HG03565 (cell line): ENCODE results near the gene SCNN1A.

Experiments
- ATAC-seq: cut with Tn5 transposase; IDR thresholded peaks from one replicate; pipeline ENCODE4 v1.9.1; 2021; ENCODE audit warnings: mild to moderate bottlenecking, moderate library complexity; ENCODE audit not compliant: unreplicated experiment

The SCNN1A gene

DNA sequence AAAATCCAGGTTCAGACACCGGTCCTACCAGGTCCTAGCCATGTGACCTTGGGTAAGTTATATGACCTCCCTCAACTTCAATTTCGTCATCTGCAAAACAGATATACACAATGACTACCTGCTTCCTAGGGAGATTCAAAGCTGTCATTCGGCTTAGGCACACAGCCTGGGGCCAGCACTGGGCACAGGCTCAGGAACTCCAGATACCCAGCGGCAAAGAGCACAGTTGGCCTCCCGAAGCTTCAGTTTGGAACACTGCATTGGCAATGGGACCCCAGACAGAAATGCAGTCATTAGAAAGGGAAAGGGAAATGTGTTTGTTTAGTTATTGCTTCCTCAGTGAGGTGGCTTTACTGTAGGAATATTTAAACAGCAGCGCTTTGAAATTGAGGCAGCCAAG, 53.5 kb downstream of the SCNN1A start:
- no peak for ATAC-seq

DNA sequence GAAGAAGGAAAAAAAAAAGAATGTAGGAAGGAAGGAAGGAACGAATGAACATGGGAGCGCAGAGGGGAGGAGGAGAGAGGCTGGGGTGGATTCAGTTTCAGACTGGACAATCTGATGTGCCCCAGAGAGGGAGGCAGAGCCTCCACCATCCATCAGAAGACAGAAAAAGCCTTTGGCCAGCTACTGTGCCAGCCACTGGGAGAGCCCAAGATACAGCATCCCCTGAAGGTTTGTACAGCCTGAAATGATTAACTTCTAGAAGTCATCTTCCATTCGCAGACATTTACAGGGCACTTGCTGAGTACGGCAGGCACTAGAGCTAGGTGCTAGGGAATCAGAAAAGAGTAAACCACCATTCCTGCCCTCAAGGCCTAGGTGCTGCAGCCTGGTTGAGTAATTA, 55.9 kb downstream of the SCNN1A start:
- ATAC-seq, result no peak

- no peak for ATAC-seq
These were observed 56.9 kb downstream of the SCNN1A start for GRCh38 chr12:6318440-6318879.

GRCh38 chr12:6317693-6318439, 57.5 kb downstream of the SCNN1A start:
- ATAC-seq, result no peak

GRCh38 chr12:6316921-6317692, 58.3 kb downstream of the SCNN1A start:
- ATAC-seq, result no peak

GRCh38 chr12:6315704-6316597, 59.4 kb downstream of the SCNN1A start:
- no peak for ATAC-seq

DNA sequence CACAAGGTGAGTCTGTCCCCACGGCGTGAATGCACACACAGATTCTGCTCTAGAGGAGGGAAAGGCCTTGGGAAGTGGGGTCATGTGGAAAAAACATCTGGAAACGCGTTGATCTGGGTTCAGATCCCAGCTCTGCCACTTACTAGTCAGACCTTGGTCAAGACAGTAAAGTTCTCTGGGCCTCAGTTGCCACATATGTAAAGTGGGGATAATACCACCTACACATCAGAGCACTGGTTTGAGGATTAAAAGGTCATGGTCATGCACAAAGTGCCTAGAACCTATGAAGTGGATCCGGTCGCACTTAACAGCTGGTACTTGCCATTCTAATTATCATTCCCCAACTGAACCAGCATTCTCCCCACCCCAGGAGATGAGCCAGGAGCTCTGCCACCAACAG, 60.2 kb downstream of the SCNN1A start:
- ATAC-seq, result no peak

DNA sequence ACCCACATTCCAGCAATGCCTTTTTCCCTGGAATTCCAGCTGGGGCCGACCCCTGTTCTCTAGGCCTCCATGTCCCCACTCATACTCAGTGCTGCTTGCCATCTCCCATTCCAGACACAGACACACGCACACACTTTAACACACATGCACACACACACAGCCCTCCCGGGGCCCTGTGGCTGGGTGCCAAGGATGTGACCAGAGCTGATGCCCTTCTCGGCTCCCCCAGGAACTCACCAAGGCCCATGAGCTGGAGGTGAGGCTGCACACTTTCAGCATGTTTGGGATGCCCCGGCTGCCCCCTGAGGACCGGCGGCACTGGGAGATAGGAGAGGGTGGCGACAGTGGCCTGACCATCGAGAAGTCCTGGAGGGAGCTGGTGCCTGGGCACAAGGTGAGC, 60.6 kb downstream of the SCNN1A start:
- ATAC-seq, result no peak

- no peak for ATAC-seq
These were observed 61.9 kb downstream of the SCNN1A start for GRCh38 chr12:6313326-6313940.

DNA sequence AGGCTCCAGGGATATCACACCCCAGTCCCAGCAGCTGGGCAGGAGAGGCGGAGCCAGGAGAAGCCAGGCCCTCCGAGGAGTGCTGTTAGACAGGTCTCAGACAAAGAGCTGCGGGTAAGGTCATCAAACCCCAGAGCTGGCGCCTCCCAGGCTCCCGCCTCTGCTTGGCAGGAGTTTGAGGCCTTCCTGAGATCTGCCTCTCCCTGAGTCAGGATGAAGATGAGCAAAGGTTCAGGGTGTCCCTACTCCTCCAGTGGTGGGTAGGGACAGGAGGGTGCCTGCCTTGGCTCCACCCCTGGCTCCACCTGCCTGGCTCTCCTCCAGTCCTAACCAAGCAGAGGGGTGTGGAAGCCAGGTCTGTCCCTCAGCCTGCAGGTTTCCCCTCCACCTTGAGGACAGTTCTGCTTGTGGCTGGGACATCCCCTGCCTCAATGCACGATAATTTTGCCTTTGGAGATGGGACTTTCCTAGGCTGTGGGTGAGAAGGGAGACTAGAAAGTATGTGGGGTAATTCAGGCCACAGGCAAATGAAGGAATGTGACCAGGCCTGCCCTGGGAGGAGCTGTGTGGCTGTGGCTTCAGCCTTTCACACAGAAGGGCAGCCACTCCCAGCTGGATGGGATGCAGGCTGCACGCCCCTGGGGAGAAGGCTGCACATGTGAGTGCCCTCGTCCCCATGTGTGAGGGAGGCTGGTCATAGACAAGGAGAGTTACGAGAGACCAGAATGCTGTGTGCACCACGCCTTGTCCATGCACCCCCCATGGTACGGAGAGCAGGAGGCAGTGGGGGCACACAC, 62.6 kb downstream of the SCNN1A start:
- ATAC-seq, result no peak

DNA sequence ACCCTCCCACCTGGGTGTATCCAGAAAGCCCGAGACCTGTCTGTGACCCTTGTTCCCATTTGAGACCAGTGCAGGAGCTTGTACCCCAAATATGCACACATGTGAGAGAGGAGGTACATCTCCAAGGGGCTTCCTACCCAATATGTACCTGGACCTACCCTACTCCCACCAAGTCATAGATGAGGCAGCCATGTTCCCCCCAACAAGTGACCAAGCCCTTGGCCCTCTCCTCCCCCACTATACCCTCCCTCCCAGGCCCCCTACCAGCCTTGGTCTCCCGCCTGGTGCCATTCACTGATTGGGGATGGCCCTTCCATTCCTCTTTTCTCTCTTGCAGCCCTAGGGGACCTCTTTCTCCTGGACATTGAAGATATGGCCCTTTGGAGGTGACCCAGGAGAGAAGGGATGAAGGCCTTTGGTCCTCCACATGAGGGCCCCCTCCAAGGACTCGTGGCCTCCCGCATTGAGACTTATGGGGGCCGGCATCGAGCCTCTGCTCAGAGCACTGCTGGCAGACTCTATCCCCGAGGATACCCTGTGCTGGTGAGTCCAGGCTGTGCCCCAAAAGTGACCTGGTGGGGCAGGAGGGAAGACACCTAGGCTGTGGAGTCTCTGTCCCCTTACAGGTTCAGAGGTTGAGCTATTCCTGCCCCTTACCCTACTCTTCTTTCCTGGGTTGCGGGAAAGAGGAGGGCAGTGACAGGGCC, 63.4 kb downstream of the SCNN1A start:
- no peak for ATAC-seq

- no peak for ATAC-seq
These were observed 64.4 kb downstream of the SCNN1A start for GRCh38 chr12:6310771-6311610.

DNA sequence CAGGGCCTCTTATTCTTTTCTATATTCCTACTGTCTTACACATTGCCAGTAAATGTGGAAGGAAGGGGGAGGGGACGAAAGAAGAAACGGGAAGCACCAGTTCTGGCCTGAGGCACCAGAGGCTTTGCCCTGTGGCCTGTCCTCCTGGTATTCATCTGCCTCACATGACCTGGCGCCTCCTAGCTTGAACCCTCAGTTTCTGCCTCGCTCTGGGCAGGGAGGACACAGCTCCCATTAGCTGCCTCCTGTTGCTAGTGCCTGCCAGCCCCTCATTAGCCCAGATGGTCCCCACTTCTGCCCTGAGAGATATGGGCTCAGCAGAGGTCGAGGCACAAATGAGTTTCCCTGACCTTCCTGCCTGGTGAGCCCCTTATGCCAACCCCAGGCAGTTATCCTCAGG, 67.8 kb downstream of the SCNN1A start:
- ATAC-seq, result no peak

GRCh38 chr12:6306599-6307220, 68.7 kb downstream of the SCNN1A start:
- no peak for ATAC-seq

- no peak for ATAC-seq
These were observed 69.2 kb downstream of the SCNN1A start for GRCh38 chr12:6306151-6306550.

DNA sequence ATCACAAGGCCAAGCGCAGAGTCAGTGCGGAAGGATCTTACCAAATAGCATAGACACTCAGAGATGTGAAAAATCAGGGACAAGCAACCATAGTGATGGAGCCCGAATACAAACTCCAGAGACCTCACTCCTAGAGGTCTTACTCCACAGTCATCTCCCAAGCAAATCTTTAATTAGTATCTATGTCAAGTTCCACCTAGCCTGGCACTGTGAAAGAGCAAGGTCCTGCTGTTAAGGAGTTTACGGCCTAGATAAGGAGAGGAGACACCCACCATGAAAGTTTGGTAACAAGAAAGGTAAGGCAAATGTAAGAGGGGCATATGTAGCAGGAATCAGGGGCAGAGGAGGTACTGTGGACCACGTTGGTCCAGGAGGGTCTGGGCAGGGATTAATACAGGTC, 72.3 kb downstream of the SCNN1A start:
- no peak for ATAC-seq

GRCh38 chr12:6302621-6303020, 72.7 kb downstream of the SCNN1A start:
- ATAC-seq, result no peak

GRCh38 chr12:6301721-6302120, 73.6 kb downstream of the SCNN1A start:
- no peak for ATAC-seq
